Mesendoderm (in vitro differentiated cells): ENCODE data around the gene ELF2.

ENCODE experiments used
- DNase-seq: peaks from one replicate; pipeline ENCODE4 v3.0.0; 2013
- H2AK5ac ChIP-seq: 2 replicates; pipeline ENCODE4 v1.6.1; 2013; ENCODE audit warnings: low read length, inconsistent platforms
- H2BK120ac ChIP-seq: 2 replicates; pipeline ENCODE4 v1.6.1; 2013; ENCODE audit warnings: low read depth, mild to moderate bottlenecking, low read length, moderate library complexity, mixed read lengths
- H2BK15ac ChIP-seq: replicated peaks from 2 replicates; pipeline ENCODE4 v1.6.1; 2013; ENCODE audit warnings: low read depth, mild to moderate bottlenecking, moderate library complexity
- H2BK5ac ChIP-seq: 2 replicates; pipeline ENCODE4 v1.6.1; 2013; ENCODE audit warnings: low read length, inconsistent platforms
- H3K18ac ChIP-seq: 2 replicates; pipeline ENCODE4 v1.6.1; 2013; ENCODE audit warnings: mild to moderate bottlenecking, low read length, mixed read lengths
- H3K23ac ChIP-seq: one replicate; pipeline ENCODE4 v1.6.1; 2013; ENCODE audit warnings: low read length
- H3K27ac ChIP-seq: 2 replicates; pipeline ENCODE4 v1.5.1; 2013; ENCODE audit warnings: low read depth, mild to moderate bottlenecking, inconsistent platforms, low read length, moderate library complexity
- H3K27me3 ChIP-seq: 2 replicates; pipeline ENCODE4 v1.6.1; 2013; ENCODE audit warnings: low read length, control low read depth, mild to moderate bottlenecking, inconsistent platforms; ENCODE audit not compliant: insufficient read depth, poor library complexity
- H3K36me3 ChIP-seq: 2 replicates; pipeline ENCODE4 v1.6.1; 2013; ENCODE audit warnings: low read length, inconsistent platforms; ENCODE audit not compliant: control insufficient read depth, insufficient read depth
- H3K4ac ChIP-seq: one replicate; pipeline ENCODE4 v1.6.1; 2013; ENCODE audit warnings: low read depth, mild to moderate bottlenecking, low read length, moderate library complexity
- H3K4me1 ChIP-seq: 2 replicates; pipeline ENCODE4 v1.6.1; 2013; ENCODE audit warnings: low read depth, low read length, inconsistent platforms; ENCODE audit not compliant: control insufficient read depth
- H3K4me2 ChIP-seq: 2 replicates; pipeline ENCODE4 v1.6.1; 2013; ENCODE audit warnings: low read length
- H3K4me3 ChIP-seq: 2 replicates; pipeline ENCODE4 v1.5.1; 2013; ENCODE audit warnings: mild to moderate bottlenecking, low read length
- H3K56ac ChIP-seq: one replicate; pipeline ENCODE4 v1.6.1; 2013; ENCODE audit warnings: low read length
- H3K79me1 ChIP-seq: 2 replicates; pipeline ENCODE4 v1.6.1; 2013; ENCODE audit warnings: low read length, inconsistent platforms
- H3K79me2 ChIP-seq: 2 replicates; pipeline ENCODE4 v1.6.1; 2013; ENCODE audit warnings: mild to moderate bottlenecking, low read length; ENCODE audit not compliant: control insufficient read depth, insufficient read depth
- H3K9ac ChIP-seq: 2 replicates; pipeline ENCODE4 v1.6.1; 2013; ENCODE audit warnings: low read length, inconsistent platforms
- H4K5ac ChIP-seq: one replicate; pipeline ENCODE4 v1.6.1; 2013; ENCODE audit warnings: low read length
- H4K8ac ChIP-seq: one replicate; pipeline ENCODE4 v1.6.1; 2013; ENCODE audit warnings: low read depth, mild to moderate bottlenecking, control low read depth, low read length, moderate library complexity
- WGBS: extraction: QIAGEN DNeasy Blood & Tissue Kit; methylation state at CpG from one replicate; pipeline ENCODE4 v1.1.7; 2013; ENCODE audit warnings: low lambda C conversion rate, missing lambda C conversion rate; ENCODE audit not compliant: insufficient coverage; ENCODE audit errors: extremely low coverage; 5-methylcytosine and 5-hydroxymethylcytosine counted together

Gene ELF2

GRCh38 chr4:139137763-139138162 lies 39.3 kb downstream of the ELF2 start:
- no CpG with 5 or more reads among the region's 3 CpGs for WGBS
- no peak for DNase-seq

DNA sequence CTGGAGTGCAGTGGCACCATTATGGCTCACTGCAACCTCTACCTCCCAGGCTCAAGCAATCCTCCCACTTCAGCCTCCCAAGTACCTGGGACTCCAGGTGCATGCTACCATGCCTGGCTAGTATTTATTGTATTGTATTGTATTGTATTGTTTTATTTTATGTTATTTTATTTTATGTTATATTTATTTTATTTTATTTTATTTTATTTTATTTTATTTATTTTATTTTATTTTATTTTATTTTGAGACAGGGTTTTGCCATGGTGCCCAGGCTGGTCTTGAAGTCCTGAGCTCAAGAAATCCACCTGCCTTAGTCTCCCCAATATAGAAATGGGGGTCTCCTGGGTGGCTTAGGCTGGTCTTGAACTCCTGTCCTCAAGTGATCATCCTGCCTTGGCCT lies 42.6 kb downstream of the ELF2 start:
- H3K27me3 ChIP-seq, result no peaks in the 10 kb centered on the region
- no peak overlapping the region for H3K4me3 ChIP-seq
- H3K79me2 ChIP-seq, result no peaks in the 10 kb centered on the region
- H3K4me2 ChIP-seq, result no peak overlapping the region
- H3K23ac ChIP-seq, result no peak overlapping the region
- H3K4ac ChIP-seq, result no peak overlapping the region
- no peak overlapping the region for H3K18ac ChIP-seq
- H3K4me1 ChIP-seq, result no peaks in the 10 kb centered on the region
- H3K27ac ChIP-seq, result no peak overlapping the region
- no peak overlapping the region for H2BK15ac ChIP-seq
- no peaks in the 10 kb centered on the region for H3K36me3 ChIP-seq
- no peak overlapping the region for H3K9ac ChIP-seq
- H4K8ac ChIP-seq, result no peak overlapping the region
- no peaks in the 10 kb centered on the region for H3K79me1 ChIP-seq
- no peak overlapping the region for H4K5ac ChIP-seq
- H2BK5ac ChIP-seq, result no peak overlapping the region
- H3K56ac ChIP-seq, result no peak overlapping the region
- no peak for DNase-seq
- H2AK5ac ChIP-seq, result no peak overlapping the region
- no peak overlapping the region for H2BK120ac ChIP-seq

More at GRCh38 chr4:139137763-139138162, 39.3 kb downstream of the ELF2 start:
- Histone ChIP-seq H2BK5ac (no peak overlapping the region), H3K9ac (no peak overlapping the region), H2BK120ac (no peak overlapping the region), H2AK5ac (no peak overlapping the region), H2BK15ac (no peak overlapping the region), H3K79me1 (peaks cover 7% of the 10 kb centered on the region), H4K5ac (no peak overlapping the region), H3K27ac (no peak overlapping the region), H3K4me2 (no peak overlapping the region), H3K4ac (no peak overlapping the region), H4K8ac (no peak overlapping the region), H3K27me3 (no peaks in the 10 kb centered on the region), H3K23ac (no peak overlapping the region), H3K56ac (no peak overlapping the region), H3K4me3 (no peak overlapping the region), H3K79me2 (peaks cover 28% of the 10 kb centered on the region), H3K4me1 (peaks cover 10% of the 10 kb centered on the region), H3K36me3 (no peaks in the 10 kb centered on the region), H3K18ac (no peak overlapping the region)

GRCh38 chr4:139131209-139131870 lies 45.7 kb downstream of the ELF2 start:
- Histone ChIP-seq H3K18ac (no peak overlapping the region), H3K27me3 (no peaks in the 10 kb centered on the region), H3K9ac (no peak overlapping the region), H3K27ac (no peak overlapping the region), H3K4ac (no peak overlapping the region), H4K5ac (no peak overlapping the region), H3K56ac (no peak overlapping the region), H2BK15ac (no peak overlapping the region), H3K79me1 (peaks cover 2% of the 10 kb centered on the region), H3K23ac (no peak overlapping the region), H3K4me2 (no peak overlapping the region), H2AK5ac (no peak overlapping the region), H4K8ac (no peak overlapping the region), H3K36me3 (no peaks in the 10 kb centered on the region), H3K4me3 (no peak overlapping the region), H3K4me1 (no peaks in the 10 kb centered on the region), H2BK120ac (no peak overlapping the region), H2BK5ac (no peak overlapping the region), H3K79me2 (no peaks in the 10 kb centered on the region)
- no CpG with 5 or more reads among the region's 3 CpGs for WGBS
- no peak for DNase-seq

GRCh38 chr4:139129206-139129605 lies 47.8 kb downstream of the ELF2 start:
- no peak overlapping the region for H2AK5ac ChIP-seq
- no peak overlapping the region for H4K8ac ChIP-seq
- peaks cover 2% of the 10 kb centered on the region for H3K79me1 ChIP-seq
- H3K79me2 ChIP-seq, result no peaks in the 10 kb centered on the region
- no peaks in the 10 kb centered on the region for H3K27me3 ChIP-seq
- H3K56ac ChIP-seq, result no peak overlapping the region
- no peak overlapping the region for H3K4me3 ChIP-seq
- H3K4me2 ChIP-seq, result no peak overlapping the region
- H3K23ac ChIP-seq, result no peak overlapping the region
- no CpG with 5 or more reads among the region's 3 CpGs for WGBS
- H3K36me3 ChIP-seq, result no peaks in the 10 kb centered on the region
- no peak overlapping the region for H4K5ac ChIP-seq
- H3K9ac ChIP-seq, result no peak overlapping the region
- no peaks in the 10 kb centered on the region for H3K4me1 ChIP-seq
- no peak overlapping the region for H3K27ac ChIP-seq
- H2BK15ac ChIP-seq, result no peak overlapping the region
- DNase-seq, result no peak
- H3K4ac ChIP-seq, result no peak overlapping the region
- H3K18ac ChIP-seq, result no peak overlapping the region
- H2BK5ac ChIP-seq, result no peak overlapping the region
- no peak overlapping the region for H2BK120ac ChIP-seq

GRCh38 chr4:139126898-139127297 lies 50.1 kb downstream of the ELF2 start:
- H3K36me3 ChIP-seq, result no peaks in the 10 kb centered on the region
- no CpG with 5 or more reads among the region's 3 CpGs for WGBS
- H4K5ac ChIP-seq, result no peak overlapping the region
- H4K8ac ChIP-seq, result no peak overlapping the region
- H3K79me1 ChIP-seq, result peaks cover 2% of the 10 kb centered on the region
- no peaks in the 10 kb centered on the region for H3K79me2 ChIP-seq
- no peaks in the 10 kb centered on the region for H3K4me1 ChIP-seq
- H3K27ac ChIP-seq, result no peak overlapping the region
- DNase-seq, result no peak
- H3K27me3 ChIP-seq, result no peaks in the 10 kb centered on the region
- H3K18ac ChIP-seq, result no peak overlapping the region
- no peak overlapping the region for H3K9ac ChIP-seq
- H3K4ac ChIP-seq, result no peak overlapping the region
- no peak overlapping the region for H2AK5ac ChIP-seq
- H3K23ac ChIP-seq, result no peak overlapping the region
- no peak overlapping the region for H2BK15ac ChIP-seq
- no peak overlapping the region for H3K4me2 ChIP-seq
- H2BK5ac ChIP-seq, result no peak overlapping the region
- H3K56ac ChIP-seq, result no peak overlapping the region
- H3K4me3 ChIP-seq, result no peak overlapping the region
- H2BK120ac ChIP-seq, result no peak overlapping the region

GRCh38 chr4:139123910-139124309 lies 53.1 kb downstream of the ELF2 start:
- H3K4me3 ChIP-seq, result no peak overlapping the region

More at GRCh38 chr4:139123910-139124309, 53.1 kb downstream of the ELF2 start:
- no peak overlapping the region for H3K23ac ChIP-seq
- H3K79me2 ChIP-seq, result no peaks in the 10 kb centered on the region
- H2BK15ac ChIP-seq, result no peak overlapping the region
- no peak overlapping the region for H3K9ac ChIP-seq
- H3K56ac ChIP-seq, result no peak overlapping the region
- H3K36me3 ChIP-seq, result no peaks in the 10 kb centered on the region
- no peaks in the 10 kb centered on the region for H3K27me3 ChIP-seq
- no peak overlapping the region for H3K27ac ChIP-seq
- no peak overlapping the region for H2BK120ac ChIP-seq
- H2BK5ac ChIP-seq, result no peak overlapping the region
- no CpG with 5 or more reads among the region's 2 CpGs for WGBS
- no peak for DNase-seq
- H3K4me1 ChIP-seq, result no peaks in the 10 kb centered on the region
- peaks cover 4% of the 10 kb centered on the region for H3K79me1 ChIP-seq
- no peak overlapping the region for H3K4me2 ChIP-seq
- H4K5ac ChIP-seq, result no peak overlapping the region
- no peak overlapping the region for H3K4ac ChIP-seq
- no peak overlapping the region for H3K18ac ChIP-seq
- no peak overlapping the region for H2AK5ac ChIP-seq
- no peak overlapping the region for H4K8ac ChIP-seq
